ENCODE results near the gene ZBTB42. TPM values are rescaled to one million over a fixed set of nuclear protein-coding genes. Genes with fewer than 3 reads are reported as not detected.

Gene ZBTB42
- total and polyA plus RNA-seq, 12 donors, result 1.8 to 9.2 (median 5.9) TPM

- intact Hi-C loops (cut with DNase I), result no loop called here
- no peak for TF ChIP-seq CTCF (IDR thresholded peaks at IDR 0.05)
- Histone ChIP-seq H3K9me3 (no peaks in the 10 kb centered on the region), H3K4me3 (no peak overlapping the region), H3K4me1 (peaks cover 0 to 14% (median 2%) of the 10 kb centered on the region in 9 donors), H3K27me3 (no peaks in the 10 kb centered on the region), H3K36me3 (peaks cover 0 to 60% (median 5%) of the 10 kb centered on the region in 9 donors), H3K27ac (no peak overlapping the region)
- ATAC-seq (no peak), DNase-seq (no peak)
- 89 to 91% methylated on average over 20 of the region's 20 CpGs for WGBS, 2 donors
Measured at GRCh38 chr14:104781271-104782077, 19.4 kb upstream of the ZBTB42 start.

GRCh38 chr14:104782086-104782807 lies 18.7 kb upstream of the ZBTB42 start:
- no peak for ATAC-seq
- no peak for TF ChIP-seq CTCF (IDR thresholded peaks at IDR 0.05)
- Histone ChIP-seq H3K36me3 (peaks cover 0 to 62% (median 0%) of the 10 kb centered on the region in 9 donors), H3K4me1 (peaks cover 0 to 22% (median 9%) of the 10 kb centered on the region in 9 donors), H3K4me3 (no peak overlapping the region), H3K9me3 (no peaks in the 10 kb centered on the region), H3K27ac (no peak overlapping the region), H3K27me3 (no peaks in the 10 kb centered on the region)
- WGBS, 2 donors, result 91 to 92% methylated on average over 25 to 28 of the region's 28 CpGs
- intact Hi-C loops (cut with DNase I), result no loop called here
- DNase-seq, result no peak

GRCh38 chr14:104782808-104783139 lies 18.1 kb upstream of the ZBTB42 start:
- Histone ChIP-seq H3K4me3 (no peak overlapping the region), H3K27ac (no peak overlapping the region), H3K36me3 (peaks cover 0 to 62% (median 0%) of the 10 kb centered on the region in 9 donors), H3K4me1 (peaks cover 0 to 27% (median 14%) of the 10 kb centered on the region in 9 donors), H3K9me3 (no peaks in the 10 kb centered on the region), H3K27me3 (no peaks in the 10 kb centered on the region)
- 78 to 81% methylated on average over 13 of the region's 13 CpGs for WGBS, 2 donors
- DNase-seq, result no peak
- ATAC-seq, result no peak
- no peak for TF ChIP-seq CTCF (IDR thresholded peaks at IDR 0.05)
- intact Hi-C loops (cut with DNase I), result no loop called here

- Histone ChIP-seq H3K27ac (no peak overlapping the region), H3K27me3 (no peaks in the 10 kb centered on the region), H3K4me3 (no peak overlapping the region), H3K9me3 (no peaks in the 10 kb centered on the region), H3K36me3 (peaks cover 0 to 68% (median 0%) of the 10 kb centered on the region in 9 donors), H3K4me1 (peaks cover 3 to 35% (median 22%) of the 10 kb centered on the region in 9 donors)
- WGBS, 2 donors, result 90 to 91% methylated on average over 16 of the region's 16 CpGs
- intact Hi-C loops (cut with DNase I), result no loop called here
- ATAC-seq (no peak), DNase-seq (no peak)
- no peak for TF ChIP-seq CTCF (IDR thresholded peaks at IDR 0.05)
Measured at GRCh38 chr14:104783484-104784217, 17.2 kb upstream of the ZBTB42 start.

Data from heart right ventricle (tissue), 16 donors.